ENCODE results near the gene SETBP1.

The SETBP1 gene

DNA sequence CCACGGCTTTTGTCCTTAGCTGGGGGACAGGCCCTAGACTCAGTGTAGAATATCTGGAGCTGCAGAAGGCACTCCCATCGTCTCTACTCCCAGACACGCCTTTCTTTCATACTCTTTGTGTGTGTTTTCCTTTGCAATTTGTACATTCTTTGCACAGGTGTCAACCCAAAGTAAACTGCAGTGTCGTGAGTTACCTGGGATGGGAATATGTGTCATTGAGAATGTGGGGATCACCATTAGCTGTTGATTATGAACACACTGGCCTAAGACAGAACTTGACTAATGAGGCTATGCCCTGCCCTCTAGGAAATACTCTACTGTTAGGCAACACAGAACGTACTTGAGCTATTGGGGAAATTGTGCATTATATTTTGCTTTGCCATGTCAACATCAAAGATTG lies 233.3 kb downstream of the SETBP1 start:
- H3K9ac ChIP-seq (ENCODE audit: low read depth, low read length): no peak overlapping the region

GRCh38 chr18:44915213-44915612 lies 234.5 kb downstream of the SETBP1 start:
- Histone ChIP-seq H3K9ac (ENCODE audit: low read depth, low read length) (no peak overlapping the region), H3K4me3 (ENCODE audit: low read depth, low read length) (no peak overlapping the region), H3K9me3 (ENCODE audit: control insufficient read depth, insufficient read depth, low read length) (no peaks in the 10 kb centered on the region), H3K27me3 (ENCODE audit: control insufficient read depth, insufficient read depth, low read length) (no peaks in the 10 kb centered on the region), H3K36me3 (ENCODE audit: control insufficient read depth, insufficient read depth, low read length) (no peaks in the 10 kb centered on the region), H3K4me1 (ENCODE audit: control insufficient read depth, insufficient read depth, low read length) (no peaks in the 10 kb centered on the region)

More for the DNA sequence above, 233.3 kb downstream of the SETBP1 start:
- Histone ChIP-seq H3K4me3 (ENCODE audit: low read depth, low read length) (no peak overlapping the region), H3K36me3 (ENCODE audit: control insufficient read depth, insufficient read depth, low read length) (no peaks in the 10 kb centered on the region), H3K4me1 (ENCODE audit: control insufficient read depth, insufficient read depth, low read length) (no peaks in the 10 kb centered on the region), H3K27me3 (ENCODE audit: control insufficient read depth, insufficient read depth, low read length) (no peaks in the 10 kb centered on the region), H3K9me3 (ENCODE audit: control insufficient read depth, insufficient read depth, low read length) (no peaks in the 10 kb centered on the region)

DNA sequence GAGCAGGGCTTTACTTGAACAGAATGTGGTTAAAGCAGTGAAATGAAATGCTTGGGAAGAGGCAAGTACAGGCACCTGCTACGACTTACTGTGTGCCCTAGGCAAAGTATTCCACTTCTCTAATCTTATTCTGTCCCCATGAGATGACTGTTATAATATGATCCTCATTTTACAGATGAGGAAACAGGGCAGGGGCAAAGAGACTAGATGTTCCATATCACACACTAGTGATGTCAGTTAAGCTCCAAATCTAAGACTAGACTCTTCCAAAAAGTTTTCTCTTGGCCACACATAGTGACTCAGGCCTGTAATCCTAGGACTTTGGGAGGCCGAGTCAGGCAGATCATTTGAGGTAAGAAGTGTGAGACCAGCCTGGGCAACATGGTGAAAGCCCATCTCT lies 235.0 kb downstream of the SETBP1 start:
- Histone ChIP-seq H3K4me3 (ENCODE audit: low read depth, low read length) (no peak overlapping the region), H3K36me3 (ENCODE audit: control insufficient read depth, insufficient read depth, low read length) (no peaks in the 10 kb centered on the region), H3K9ac (ENCODE audit: low read depth, low read length) (no peak overlapping the region), H3K9me3 (ENCODE audit: control insufficient read depth, insufficient read depth, low read length) (no peaks in the 10 kb centered on the region), H3K27me3 (ENCODE audit: control insufficient read depth, insufficient read depth, low read length) (no peaks in the 10 kb centered on the region), H3K4me1 (ENCODE audit: control insufficient read depth, insufficient read depth, low read length) (no peaks in the 10 kb centered on the region)

DNA sequence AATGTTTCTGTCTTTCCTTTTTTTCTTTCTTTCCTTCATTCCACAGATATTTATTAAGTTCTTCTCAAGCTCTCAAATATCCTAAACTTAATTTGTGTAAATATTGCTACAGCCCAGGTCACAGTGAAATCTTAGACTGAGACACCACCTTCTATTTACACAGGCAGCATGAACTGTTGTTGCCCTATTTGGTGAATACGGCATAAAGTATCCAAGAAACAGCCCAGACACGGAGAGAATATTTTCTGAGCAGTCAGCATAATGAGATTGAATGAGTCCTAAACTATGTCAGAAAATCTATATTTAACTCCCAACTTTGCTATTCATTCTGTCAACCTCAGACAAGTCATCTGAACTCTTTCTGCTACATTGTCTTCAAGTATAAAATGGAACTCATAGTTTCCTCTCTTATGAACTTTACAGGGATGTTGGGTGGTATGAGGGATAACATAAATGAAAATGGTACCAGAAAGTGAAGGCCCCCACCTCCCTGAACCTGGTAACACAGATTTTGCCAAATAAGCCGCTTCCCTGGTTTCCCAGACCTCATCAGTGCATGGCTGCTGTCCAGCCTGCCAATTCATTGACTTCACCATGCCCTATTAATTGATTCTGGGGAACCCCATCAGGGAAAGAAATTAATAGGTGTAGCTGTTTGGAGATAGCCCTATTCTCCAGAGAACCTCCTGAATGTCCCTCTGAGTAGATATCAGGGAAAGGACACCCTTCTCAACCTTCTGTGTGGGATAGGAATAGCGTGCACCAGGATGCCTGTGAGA lies 235.9 kb downstream of the SETBP1 start:
- no peaks in the 10 kb centered on the region for H3K36me3 ChIP-seq (ENCODE audit: control insufficient read depth, insufficient read depth, low read length)
- H3K9me3 ChIP-seq (ENCODE audit: control insufficient read depth, insufficient read depth, low read length): no peaks in the 10 kb centered on the region
- no peak overlapping the region for H3K9ac ChIP-seq (ENCODE audit: low read depth, low read length)
- H3K27me3 ChIP-seq (ENCODE audit: control insufficient read depth, insufficient read depth, low read length): no peaks in the 10 kb centered on the region
- no peak overlapping the region for H3K4me3 ChIP-seq (ENCODE audit: low read depth, low read length)
- H3K4me1 ChIP-seq (ENCODE audit: control insufficient read depth, insufficient read depth, low read length): no peaks in the 10 kb centered on the region

DNA sequence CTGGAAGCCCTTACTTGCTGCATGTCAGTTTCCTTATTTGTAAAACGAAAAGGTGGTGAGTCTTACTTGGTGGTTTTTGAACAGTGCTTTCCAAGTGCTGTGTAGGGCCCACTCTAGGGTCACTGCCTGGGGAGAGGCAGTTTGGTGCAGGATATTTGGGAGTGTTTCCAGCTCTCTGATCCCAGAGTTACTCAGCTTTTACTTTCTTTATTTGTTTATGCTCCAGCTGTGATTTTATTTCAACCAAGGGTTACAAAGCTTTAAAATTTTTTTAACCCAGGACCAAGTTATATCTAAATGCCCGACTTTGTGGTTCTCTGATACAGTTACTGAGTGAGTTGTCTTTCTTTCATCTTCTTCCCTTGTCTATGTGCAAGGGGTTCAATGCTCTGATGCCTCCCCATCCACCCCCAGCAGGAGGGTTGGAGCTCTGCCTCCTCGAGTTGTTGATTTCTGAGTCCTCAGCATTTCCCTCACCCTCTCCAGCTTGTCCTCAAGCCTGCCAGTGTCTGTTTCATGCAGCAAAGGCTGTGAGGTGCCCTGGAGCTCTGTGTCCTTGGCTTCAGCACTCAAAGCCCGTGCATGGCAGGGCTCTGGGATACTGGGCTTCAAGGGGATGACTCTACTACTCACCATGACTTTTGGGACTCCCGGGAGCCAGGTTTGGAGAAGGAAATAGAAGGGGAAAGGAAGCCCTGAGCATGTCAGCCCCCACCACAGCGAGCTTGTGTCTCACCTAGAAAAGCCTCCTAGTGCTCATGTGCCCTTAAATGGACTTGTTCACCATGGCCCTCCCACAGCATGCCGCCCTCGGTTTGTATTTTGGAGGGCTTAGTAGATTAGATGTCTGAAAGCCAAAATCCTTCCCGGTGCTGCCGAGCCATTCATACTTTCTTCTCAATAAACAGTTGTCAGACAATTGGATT lies 236.8 kb downstream of the SETBP1 start:
- Histone ChIP-seq H3K4me1 (ENCODE audit: control insufficient read depth, insufficient read depth, low read length) (no peaks in the 10 kb centered on the region), H3K36me3 (ENCODE audit: control insufficient read depth, insufficient read depth, low read length) (no peaks in the 10 kb centered on the region), H3K27me3 (ENCODE audit: control insufficient read depth, insufficient read depth, low read length) (no peaks in the 10 kb centered on the region), H3K9ac (ENCODE audit: low read depth, low read length) (no peak overlapping the region), H3K9me3 (ENCODE audit: control insufficient read depth, insufficient read depth, low read length) (no peaks in the 10 kb centered on the region), H3K4me3 (ENCODE audit: low read depth, low read length) (no peak overlapping the region)

- Histone ChIP-seq H3K27me3 (ENCODE audit: control insufficient read depth, insufficient read depth, low read length) (no peaks in the 10 kb centered on the region), H3K9me3 (ENCODE audit: control insufficient read depth, insufficient read depth, low read length) (no peaks in the 10 kb centered on the region), H3K9ac (ENCODE audit: low read depth, low read length) (no peak overlapping the region), H3K36me3 (ENCODE audit: control insufficient read depth, insufficient read depth, low read length) (no peaks in the 10 kb centered on the region), H3K4me1 (ENCODE audit: control insufficient read depth, insufficient read depth, low read length) (no peaks in the 10 kb centered on the region), H3K4me3 (ENCODE audit: low read depth, low read length) (no peak overlapping the region)
Measured at GRCh38 chr18:44918142-44918476, 237.4 kb downstream of the SETBP1 start.

DNA sequence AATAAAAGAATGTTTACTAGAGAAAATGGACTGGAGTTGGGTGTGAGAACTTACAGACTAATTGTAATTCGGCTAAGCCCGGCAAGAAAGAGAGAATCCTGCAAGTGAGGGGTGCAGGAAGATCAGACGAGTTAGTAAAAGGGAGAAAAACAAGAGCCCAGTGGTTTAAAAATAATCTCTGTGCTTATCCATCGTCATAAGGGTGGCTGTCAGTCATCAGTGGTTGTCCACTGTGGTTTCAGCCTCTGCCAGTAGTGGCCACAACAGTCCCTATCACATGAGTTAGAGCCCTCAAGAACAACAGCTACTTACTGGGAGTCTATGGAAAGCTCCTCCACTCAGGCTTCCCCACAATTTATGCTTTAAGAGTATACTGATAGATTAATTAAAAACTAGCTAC lies 239.8 kb downstream of the SETBP1 start:
- H3K9ac ChIP-seq (ENCODE audit: low read depth, low read length): no peak overlapping the region
- H3K9me3 ChIP-seq (ENCODE audit: control insufficient read depth, insufficient read depth, low read length): no peaks in the 10 kb centered on the region
- H3K4me3 ChIP-seq (ENCODE audit: low read depth, low read length): no peak overlapping the region
- no peaks in the 10 kb centered on the region for H3K36me3 ChIP-seq (ENCODE audit: control insufficient read depth, insufficient read depth, low read length)
- H3K4me1 ChIP-seq (ENCODE audit: control insufficient read depth, insufficient read depth, low read length): no peaks in the 10 kb centered on the region
- H3K27me3 ChIP-seq (ENCODE audit: control insufficient read depth, insufficient read depth, low read length): no peaks in the 10 kb centered on the region

- no peak overlapping the region for H3K4me3 ChIP-seq (ENCODE audit: low read depth, low read length)
- no peaks in the 10 kb centered on the region for H3K36me3 ChIP-seq (ENCODE audit: control insufficient read depth, insufficient read depth, low read length)
- H3K4me1 ChIP-seq (ENCODE audit: control insufficient read depth, insufficient read depth, low read length): no peaks in the 10 kb centered on the region
- no peaks in the 10 kb centered on the region for H3K27me3 ChIP-seq (ENCODE audit: control insufficient read depth, insufficient read depth, low read length)
- H3K9ac ChIP-seq (ENCODE audit: low read depth, low read length): no peak overlapping the region
- no peaks in the 10 kb centered on the region for H3K9me3 ChIP-seq (ENCODE audit: control insufficient read depth, insufficient read depth, low read length)
Measured at GRCh38 chr18:44921974-44922373, 241.3 kb downstream of the SETBP1 start.

GRCh38 chr18:44922968-44923367 lies 242.3 kb downstream of the SETBP1 start:
- Histone ChIP-seq H3K36me3 (ENCODE audit: control insufficient read depth, insufficient read depth, low read length) (no peaks in the 10 kb centered on the region), H3K4me1 (ENCODE audit: control insufficient read depth, insufficient read depth, low read length) (no peaks in the 10 kb centered on the region), H3K27me3 (ENCODE audit: control insufficient read depth, insufficient read depth, low read length) (no peaks in the 10 kb centered on the region), H3K9ac (ENCODE audit: low read depth, low read length) (no peak overlapping the region), H3K4me3 (ENCODE audit: low read depth, low read length) (no peak overlapping the region), H3K9me3 (ENCODE audit: control insufficient read depth, insufficient read depth, low read length) (no peaks in the 10 kb centered on the region)

GRCh38 chr18:44924785-44925499 lies 244.3 kb downstream of the SETBP1 start:
- Histone ChIP-seq H3K4me1 (ENCODE audit: control insufficient read depth, insufficient read depth, low read length) (no peaks in the 10 kb centered on the region), H3K9ac (ENCODE audit: low read depth, low read length) (no peak overlapping the region), H3K4me3 (ENCODE audit: low read depth, low read length) (no peak overlapping the region), H3K36me3 (ENCODE audit: control insufficient read depth, insufficient read depth, low read length) (no peaks in the 10 kb centered on the region), H3K9me3 (ENCODE audit: control insufficient read depth, insufficient read depth, low read length) (no peaks in the 10 kb centered on the region), H3K27me3 (ENCODE audit: control insufficient read depth, insufficient read depth, low read length) (no peaks in the 10 kb centered on the region)

- no peaks in the 10 kb centered on the region for H3K27me3 ChIP-seq (ENCODE audit: control insufficient read depth, insufficient read depth, low read length)
Measured at GRCh38 chr18:44927127-44927849, 246.6 kb downstream of the SETBP1 start.

More at GRCh38 chr18:44927127-44927849, 246.6 kb downstream of the SETBP1 start:
- Histone ChIP-seq H3K4me1 (ENCODE audit: control insufficient read depth, insufficient read depth, low read length) (no peaks in the 10 kb centered on the region), H3K4me3 (ENCODE audit: low read depth, low read length) (no peak overlapping the region), H3K36me3 (ENCODE audit: control insufficient read depth, insufficient read depth, low read length) (no peaks in the 10 kb centered on the region), H3K9me3 (ENCODE audit: control insufficient read depth, insufficient read depth, low read length) (no peaks in the 10 kb centered on the region), H3K9ac (ENCODE audit: low read depth, low read length) (no peak overlapping the region)
